GM04503 (cell line): ENCODE data around the gene ZNF197.
"Not testable (repeated sequence)": the region's sequence is repeated elsewhere in the genome, so short reads cannot be mapped to it uniquely, and the experiment has no call there.

Source experiments
- DNase-seq: peaks from one replicate; pipeline ENCODE4 v3.0.0-alpha.2; 2012; ENCODE audit warnings: low read depth

Gene ZNF197

DNA sequence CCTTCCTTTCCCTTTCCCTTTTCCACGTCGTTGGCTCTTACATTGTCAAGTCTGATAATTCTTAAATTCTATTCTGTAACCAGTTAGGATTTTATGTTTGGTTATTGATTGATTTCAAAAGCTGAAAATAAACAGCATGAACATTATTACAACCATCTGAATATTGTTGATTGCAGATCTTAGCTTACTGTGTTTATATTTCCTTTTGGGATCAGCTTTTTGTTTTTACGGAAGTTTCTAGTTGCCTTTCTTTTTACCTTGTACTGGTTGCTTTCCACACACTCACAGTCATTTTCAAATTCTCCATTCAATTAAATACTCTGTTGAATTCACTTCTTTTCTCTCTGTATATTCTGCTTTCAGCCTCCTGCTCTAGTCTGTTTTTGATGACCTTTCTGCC lies 40.3 kb downstream of the ZNF197 start:
- DNase-seq: no peak

DNA sequence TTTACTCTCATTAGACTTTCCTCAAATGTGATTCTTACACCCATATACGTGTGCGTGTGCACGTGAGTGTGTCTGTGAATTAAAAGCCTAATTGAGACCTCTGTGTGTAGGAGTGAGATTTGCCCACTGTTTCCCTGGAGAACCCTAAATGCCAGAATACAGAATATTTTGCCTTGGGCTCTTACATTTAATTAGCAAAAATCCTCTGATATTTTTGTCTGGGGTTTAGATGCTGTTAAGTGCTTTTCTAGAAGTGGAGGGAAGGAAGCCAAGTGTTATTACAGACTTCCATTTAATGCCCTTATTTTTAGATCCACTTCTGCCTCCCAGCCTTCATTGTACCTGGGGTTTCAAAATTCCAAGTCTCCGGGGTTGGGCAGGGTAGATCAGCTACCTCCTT lies 41.5 kb downstream of the ZNF197 start:
- DNase-seq: no peak

DNA sequence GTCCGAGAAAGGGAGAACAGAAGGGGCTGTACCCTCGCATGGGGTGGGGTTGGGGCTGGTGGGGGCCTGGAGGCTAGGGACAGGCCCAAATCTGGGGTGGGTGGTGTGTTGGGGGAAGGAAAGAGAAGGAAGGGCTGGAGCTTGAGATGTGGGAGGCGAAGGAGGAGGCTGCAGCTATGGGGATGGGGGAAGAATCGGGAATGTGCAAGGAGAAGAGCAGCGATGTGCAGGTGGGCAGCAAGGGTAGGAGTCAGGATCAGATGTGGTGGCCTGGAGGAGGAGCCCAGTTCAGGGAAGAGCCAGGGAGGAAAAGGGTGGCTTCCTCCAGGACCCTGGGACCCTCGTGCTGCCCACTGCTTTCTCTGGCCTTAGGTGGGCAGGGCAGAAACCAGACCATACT lies 44.9 kb downstream of the ZNF197 start:
- no peak for DNase-seq

DNA sequence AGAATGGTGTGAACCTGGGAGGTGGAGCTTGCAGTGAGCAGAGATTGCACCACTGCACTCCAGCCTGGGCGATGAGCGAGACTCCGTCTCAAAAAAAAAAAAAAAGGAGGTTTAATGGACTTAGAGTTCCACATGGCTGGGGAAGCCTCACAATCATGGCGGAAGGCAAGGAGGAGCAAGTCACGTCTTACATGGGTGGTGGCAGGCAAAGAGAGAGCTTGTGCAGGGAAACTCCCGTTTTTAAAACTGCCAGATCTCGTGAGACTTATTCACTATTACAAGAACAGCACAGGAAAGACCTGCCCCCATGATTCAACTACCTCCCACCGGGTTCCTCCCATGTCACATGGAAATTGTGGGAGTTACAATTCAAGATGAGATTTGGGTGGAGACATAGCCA lies 48.6 kb downstream of the ZNF197 start:
- DNase-seq: not testable (repeated sequence)

DNA sequence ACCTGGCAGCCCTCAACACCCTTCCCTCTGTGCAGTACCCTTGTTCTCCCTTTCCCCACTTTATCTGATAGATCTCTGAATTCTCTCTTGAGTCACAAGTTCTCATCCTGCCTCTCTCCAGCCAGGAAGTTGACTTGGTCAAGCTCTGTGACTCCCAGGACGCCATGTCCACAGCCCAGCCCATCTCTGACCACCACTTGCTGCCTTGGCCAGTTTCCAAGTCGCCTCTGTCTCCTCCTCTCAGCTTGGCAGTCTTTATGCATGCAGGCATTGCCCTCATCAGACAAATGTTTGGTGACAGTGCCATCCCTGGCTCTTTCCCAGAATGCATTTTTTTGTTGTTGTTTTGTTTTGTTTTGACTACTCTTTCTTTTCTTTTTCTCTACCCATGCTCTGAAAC lies 49.4 kb downstream of the ZNF197 start:
- no peak for DNase-seq

DNA sequence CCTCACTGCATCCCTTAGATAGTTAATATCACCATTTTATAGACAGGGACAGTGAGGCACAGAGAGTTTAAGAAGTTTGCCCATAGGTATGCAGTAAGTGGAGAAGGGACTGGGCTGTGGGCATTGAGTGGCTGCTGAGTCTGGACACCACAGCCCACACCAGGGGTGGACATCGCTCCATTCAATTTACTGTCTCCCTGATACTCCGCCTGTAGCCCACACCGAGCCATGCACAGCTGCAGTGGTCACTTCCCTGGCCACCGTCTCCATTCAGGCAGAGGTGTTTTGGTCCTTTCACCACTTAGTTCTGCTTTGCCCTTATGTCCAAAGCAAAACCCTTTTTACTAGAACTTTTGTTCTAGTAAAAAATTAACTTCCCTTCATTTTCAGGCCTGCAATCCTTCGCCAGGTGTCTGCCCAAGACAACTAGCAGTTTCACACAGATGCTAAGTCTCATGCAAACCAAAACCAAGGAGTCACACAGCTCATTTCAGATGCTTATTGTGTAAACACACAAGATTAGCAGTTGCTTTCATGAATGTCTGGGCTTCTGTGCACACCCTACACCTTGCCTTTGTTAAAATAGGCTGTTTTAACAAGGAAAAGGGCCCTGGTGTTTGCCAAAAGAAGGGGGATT lies 53.8 kb downstream of the ZNF197 start:
- no peak for DNase-seq

DNA sequence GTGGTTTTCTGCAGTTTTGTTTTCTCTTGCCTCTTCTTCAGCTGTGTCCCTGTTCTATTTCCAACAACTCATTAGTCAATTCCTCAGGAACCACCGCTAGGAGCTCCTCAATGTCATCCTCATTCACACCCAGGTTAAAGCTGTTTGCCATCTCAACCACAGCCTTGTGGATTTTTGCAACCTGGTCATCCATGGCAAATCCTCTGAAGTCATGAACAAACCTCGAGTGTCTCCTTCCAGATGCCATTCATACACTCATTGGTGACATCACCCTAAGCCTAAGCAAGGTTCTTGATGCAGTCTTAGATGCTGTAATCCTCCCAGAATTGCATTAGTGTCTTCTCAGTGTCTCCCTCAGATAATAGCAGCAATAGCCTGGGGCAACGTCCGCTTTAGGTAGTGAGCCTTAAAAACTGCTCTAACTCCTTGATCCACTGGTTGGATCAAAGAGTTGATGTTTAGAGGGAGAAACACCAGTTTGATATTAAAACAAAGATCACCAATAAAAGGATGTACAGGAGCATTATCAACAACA lies 56.2 kb downstream of the ZNF197 start:
- no peak for DNase-seq

DNA sequence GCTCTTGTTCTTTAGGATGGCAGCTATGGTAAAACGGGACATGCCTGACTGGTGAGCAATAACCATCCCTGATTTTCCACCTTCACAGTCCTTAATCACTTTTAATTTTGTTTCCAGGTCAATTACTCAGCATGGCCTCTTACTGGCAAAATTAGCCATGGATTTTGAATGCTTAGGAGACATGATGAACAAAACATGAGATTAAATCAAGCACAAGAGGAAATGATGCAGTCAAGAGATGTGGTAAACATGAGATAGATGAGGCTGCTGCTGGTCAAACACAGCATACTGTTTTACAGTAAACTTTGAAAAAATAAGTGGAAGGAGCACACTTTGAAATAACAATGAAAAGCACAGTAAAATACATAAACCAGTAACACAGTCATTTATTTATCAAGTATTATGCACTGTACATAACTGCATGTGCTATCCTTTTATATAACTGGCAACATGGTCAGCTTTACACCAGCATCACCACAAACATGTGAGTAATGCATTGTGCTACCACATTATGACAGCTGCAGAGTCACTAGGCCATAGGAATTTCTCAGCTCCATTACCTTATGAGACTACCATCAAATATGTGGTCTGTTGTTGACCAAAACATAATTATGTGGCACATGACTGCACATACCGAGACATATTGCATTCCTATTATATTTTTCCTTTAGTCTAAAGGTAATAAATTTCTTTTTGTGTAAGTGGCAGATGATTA lies 57.5 kb downstream of the ZNF197 start:
- peak; percentile 71 for DNase-seq

DNA sequence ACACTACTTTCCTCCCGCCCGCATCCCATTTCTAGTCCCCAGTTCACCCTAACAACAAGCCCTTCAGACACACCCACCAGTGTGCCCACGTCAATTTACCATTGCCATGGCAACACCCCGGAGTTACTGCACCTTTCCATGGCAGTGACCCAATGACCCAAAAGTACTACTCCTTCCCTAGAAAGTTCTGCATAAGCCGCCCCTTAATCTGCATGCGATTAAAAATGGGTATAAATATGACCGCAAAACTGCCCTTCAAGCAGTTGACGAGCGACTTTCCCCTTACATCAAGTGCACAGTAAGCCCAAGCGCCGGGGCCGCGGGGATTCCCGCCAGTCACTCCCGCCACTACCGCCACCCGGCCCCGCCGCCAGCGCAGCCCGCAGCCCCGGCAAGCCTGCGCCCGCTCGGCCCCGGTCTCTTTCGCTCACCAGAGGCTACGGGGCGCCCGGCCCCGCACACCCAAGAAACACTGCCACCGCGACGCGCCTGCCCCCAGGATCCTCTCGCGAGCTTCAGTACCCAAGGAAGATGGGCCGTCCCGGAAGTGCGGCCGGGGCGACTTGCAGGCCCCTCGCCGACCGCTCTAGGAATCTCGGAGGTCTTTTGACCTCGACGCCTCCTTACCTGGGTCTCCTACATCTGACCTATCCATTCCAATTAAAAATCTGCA lies 60.4 kb downstream of the ZNF197 start:
- DNase-seq: peak; percentile 26

DNA sequence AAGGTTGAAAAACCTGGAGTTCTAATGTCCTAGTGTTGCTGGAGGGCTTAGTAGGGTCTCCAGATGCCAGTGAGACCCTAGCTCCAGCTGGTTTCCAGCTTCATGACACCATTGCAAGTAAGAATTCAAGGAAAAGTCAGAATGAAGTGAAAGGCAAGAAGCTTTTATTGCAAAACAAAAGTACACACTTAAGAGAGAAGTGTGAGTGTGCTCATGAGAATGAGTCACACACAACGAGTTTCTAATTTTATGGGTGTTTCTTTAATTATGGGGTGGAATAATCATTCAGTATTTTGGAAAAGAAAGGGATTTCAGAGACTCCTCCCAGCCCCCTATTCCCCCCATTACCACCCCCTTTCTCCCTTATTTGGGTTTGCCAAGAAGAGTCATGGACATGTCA lies 63.1 kb downstream of the ZNF197 start:
- DNase-seq: no peak
